HepG2 (cell line): ENCODE data around the gene CPM. TPM values are rescaled to one million over a fixed set of nuclear protein-coding genes. Genes with fewer than 3 reads are reported as not detected.

Experiments
- ATAC-seq: fragments of 200-7000 bp; cut with Tn5 transposase; 3 replicates; pipeline ENCODE4 v1.9.1; 2020; ENCODE audit warnings: mild to moderate bottlenecking, moderate library complexity
- BruUV-seq: library from RNA; stranded (reverse); fragments of 400-500 nt; replicated peaks from 2 replicates; lab custom pipeline; 2021; lab: Mats Ljungman, UMichigan
- CTCF ChIA-PET: fragments of 300-600 bp; formaldehyde crosslinking; extraction: SDS; loops from one replicate; lab custom pipeline; 2021; ENCODE audit warnings: low total read pairs, inconsistent platforms, low intra/inter-chr PET ratio; lab: Yijun Ruan, JAX
- POLR2A ChIA-PET: fragments of 350-600 bp; sonication (Branson Sonifier 250); formaldehyde crosslinking; loops from one replicate; lab custom pipeline; 2020; ENCODE audit warnings: antibody characterized with exemption, inconsistent platforms; lab: Yijun Ruan, JAX
- DNase-seq: peaks from one replicate; pipeline ENCODE4 v3.0.0-alpha.2; 2015; ENCODE audit warnings: low spot score
- FAIRE-seq: peaks from 3 replicates; lab custom pipeline; 2011; peaks lifted over from hg19 to GRCh38; lab: Jason Lieb, UNC
- H2AFZ ChIP-seq: one replicate; pipeline ENCODE4 v1.6.1; 2011; ENCODE audit warnings: low read length, inconsistent platforms
- H3K27ac ChIP-seq: fragments of 300-600 bp; 3 replicates; pipeline ENCODE4 v1.8.0; 2011; ENCODE audit warnings: mixed run types, mild to moderate bottlenecking, mixed read lengths, low read length, inconsistent platforms; ENCODE audit not compliant: insufficient read depth; ENCODE audit errors: extremely low read length
- H3K27me3 ChIP-seq, 2 experiments: fragments of 200-600 bp in 1 of 2; 2 replicates in 1 of 2; 3 replicates in 1 of 2; pipeline versions ENCODE4 v1.6.0 to v1.8.0; 2011; ENCODE audit warnings: low read length in 2 of 2, mild to moderate bottlenecking in 2 of 2, moderate library complexity in 2 of 2, inconsistent platforms in 1 of 2; ENCODE audit not compliant: insufficient read depth in 2 of 2, control insufficient read depth in 1 of 2
- H3K36me3 ChIP-seq, 2 experiments: fragments of 200-600 bp in 1 of 2; replicated peaks in 1 of 2; 2 replicates in 1 of 2; 3 replicates in 1 of 2; pipeline versions ENCODE4 v1.5.1 to v1.8.0; 2011; ENCODE audit warnings: low read length in 2 of 2, inconsistent platforms in 1 of 2; ENCODE audit not compliant: insufficient read depth in 2 of 2, control insufficient read depth in 1 of 2
- H3K4me1 ChIP-seq: 2 replicates; pipeline ENCODE4 v1.5.1; 2012; ENCODE audit warnings: low read length, inconsistent platforms; ENCODE audit not compliant: insufficient read depth
- H3K4me2 ChIP-seq: 2 replicates; pipeline ENCODE4 v1.6.0; 2011; ENCODE audit warnings: low read depth, low read length, inconsistent platforms
- H3K4me3 ChIP-seq, 3 experiments: fragments of 200-600 bp in 1 of 3; sonication (generic), shearing (Covaris generic) in 1 of 3; replicated peaks in 1 of 3; 2 replicates each; pipeline ENCODE4 v1.5.1; 2011 to 2016; ENCODE audit warnings: low read length in 3 of 3, inconsistent platforms in 2 of 3, low read depth in 2 of 3, mild to moderate bottlenecking in 2 of 3, control low read depth in 1 of 3, mixed read lengths in 1 of 3; ENCODE audit not compliant: insufficient read depth in 1 of 3
- H3K79me2 ChIP-seq: one replicate; pipeline ENCODE4 v1.6.1; 2011; ENCODE audit warnings: low read length, inconsistent platforms; ENCODE audit not compliant: insufficient read depth
- H3K9ac ChIP-seq: 2 replicates; pipeline ENCODE4 v1.6.0; 2011; ENCODE audit warnings: mild to moderate bottlenecking, low read depth, low read length, inconsistent platforms; ENCODE audit not compliant: insufficient read depth
- H3K9me3 ChIP-seq: 2 replicates; pipeline ENCODE4 v1.5.1; 2012; ENCODE audit warnings: mild to moderate bottlenecking, low read length
- H4K20me1 ChIP-seq: 2 replicates; pipeline ENCODE4 v1.6.0; 2011; ENCODE audit warnings: inconsistent platforms, mild to moderate bottlenecking, low read length, moderate library complexity; ENCODE audit not compliant: insufficient read depth
- ARID2 ChIP-seq: sonication (generic); formaldehyde crosslinking; IDR thresholded peaks from 2 replicates; pipeline ENCODE4 v1.8.1; 2022; ENCODE audit warnings: mild to moderate bottlenecking, missing genetic modification reagents, borderline replicate concordance
- CREB1 ChIP-seq, 2 experiments: fragments of 450-650 bp in 1 of 2; IDR thresholded peaks; 2 replicates each; pipeline ENCODE4 v1.6.1; 2016 to 2017; ENCODE audit warnings: control low read depth in 1 of 2, mild to moderate bottlenecking in 1 of 2, missing compliant biosample characterization in 1 of 2, missing genetic modification characterization in 1 of 2
- DBP ChIP-seq: sonication (generic); formaldehyde crosslinking; IDR thresholded peaks from 2 replicates; pipeline ENCODE4 v1.4.0; 2020; ENCODE audit warnings: missing genetic modification reagents; ENCODE audit errors: not compliant biosample characterization
- MBD4 ChIP-seq: IDR thresholded peaks from 2 replicates; pipeline ENCODE4 v1.6.1; 2012; ENCODE audit warnings: low read length, inconsistent platforms, borderline replicate concordance
- NFYC ChIP-seq: IDR thresholded peaks from 2 replicates; pipeline ENCODE4 v1.6.1; 2016; ENCODE audit warnings: missing genetic modification reagents, missing compliant biosample characterization
- SPEN ChIP-seq: sonication (generic); formaldehyde crosslinking; IDR thresholded peaks from 2 replicates; pipeline ENCODE4 v1.5.1; 2020; ENCODE audit warnings: low read depth, mild to moderate bottlenecking, missing genetic modification reagents
- THAP9 ChIP-seq: sonication (generic); formaldehyde crosslinking; IDR thresholded peaks from 2 replicates; pipeline ENCODE4; 2020; ENCODE audit warnings: missing genetic modification reagents, mild to moderate bottlenecking, borderline replicate concordance
- WGBS: methylation state at CpG from one replicate; pipeline ENCODE4 v1.1.6; 2017; ENCODE audit warnings: low lambda C conversion rate; 5-methylcytosine and 5-hydroxymethylcytosine counted together
- in situ Hi-C: cut with HindIII; loops from 2 replicates; pipeline ENCODE4 v1.10.0; 2017; ENCODE audit warnings: low pct_unique_long_range_greater_than_20kb; ENCODE audit not compliant: extremely low pct_ligation_motif_present
- intact Hi-C: fragments of 100-400 bp; cut with micrococcal nuclease; formaldehyde crosslinking; loops from one replicate; pipeline ENCODE4 v1.10.0; 2022; ENCODE audit not compliant: unreplicated experiment
- polyA plus RNA-seq, 8 experiments: library from polyadenylated mRNA; depleted of rRNA in 3 of 8; stranded (reverse) in 7 of 8; unstranded in 1 of 8; fragments of >200 nt; fragmentation: Illumina TruSeq in 4 of 8; extraction: Trizol in 4 of 8; gene quantifications; 2 replicates each; pipeline versions ENCODE4 v1.2.1 to v1.2.3, GENCODE V29; 2011 to 2016; ENCODE audit warnings: low read depth in 4 of 8, missing spikeins in 1 of 8, mixed read lengths in 1 of 8; ENCODE audit not compliant: insufficient read depth in 1 of 8
- total RNA-seq, 5 experiments: library from RNA; depleted of rRNA; stranded (reverse); fragments of >200 nt; fragmentation: Illumina TruSeq; extraction: Trizol; gene quantifications; 2 replicates each; pipeline ENCODE4 v1.2.3, GENCODE V29; 2016; ENCODE audit warnings: low read depth in 1 of 5
- TF ChIP-seq, protein P1 (sequence below): sonication (generic); formaldehyde crosslinking; conservative IDR thresholded peaks from 2 replicates; pipeline ENCODE4 v1.4.0; 2020; ENCODE audit warnings: missing genetic modification reagents
- TF ChIP-seq, protein P2 (sequence below): sonication (generic); formaldehyde crosslinking; IDR thresholded peaks from 2 replicates; pipeline ENCODE4 v1.4.0; 2020; ENCODE audit warnings: missing genetic modification reagents

The CPM gene
- total and polyA plus RNA-seq, 2 of the 13 experiments (the other 11 are each of a cell fraction or from before 2014, with no cell fraction given) = not detected

DNA sequence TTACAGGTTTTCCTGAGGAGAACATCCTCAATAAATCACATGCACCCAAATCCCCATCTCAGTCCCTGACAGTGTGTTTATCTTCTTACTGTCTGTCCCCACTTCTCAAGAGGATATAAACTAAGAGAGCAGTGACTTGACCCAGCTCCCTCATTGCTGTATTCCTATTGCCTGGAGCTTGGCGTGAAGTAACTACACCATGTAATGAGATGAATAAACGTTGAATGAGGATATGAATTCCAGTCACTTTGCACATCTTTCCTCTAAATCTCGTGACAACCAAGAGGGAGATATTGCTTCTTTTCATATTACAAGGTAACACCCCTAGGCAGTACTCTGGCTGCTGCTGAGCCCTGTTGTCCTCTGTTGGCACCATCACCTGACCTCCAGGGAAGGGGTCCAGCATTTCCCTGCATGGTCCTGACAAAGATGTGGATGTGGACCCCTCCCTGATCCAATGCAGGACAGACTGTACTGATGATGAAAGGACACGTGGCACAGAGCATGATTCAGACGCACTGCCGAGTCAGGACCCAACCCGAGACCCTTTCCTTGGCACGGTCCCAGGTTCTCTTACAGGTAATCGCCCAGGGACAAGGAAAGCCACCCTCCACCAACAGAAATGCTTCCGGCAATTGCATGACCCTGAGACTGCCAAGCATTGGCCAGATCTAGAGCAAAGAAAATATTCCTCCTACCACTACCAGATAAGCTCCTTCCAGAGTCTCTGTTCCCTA, 47.7 kb upstream of the CPM start:
- H4K20me1 ChIP-seq = no peaks in the 10 kb centered on the region
- peaks cover 14% of the 10 kb centered on the region for H3K4me1 ChIP-seq
- FAIRE-seq = no peak
- 40% methylated on average over 3 of the region's 10 CpGs for WGBS
- no peaks in the 10 kb centered on the region for H3K36me3 ChIP-seq
- ChIA-PET POLR2A (no interaction called here), CTCF (no interaction called here)
- TF ChIP-seq, protein P1, sequence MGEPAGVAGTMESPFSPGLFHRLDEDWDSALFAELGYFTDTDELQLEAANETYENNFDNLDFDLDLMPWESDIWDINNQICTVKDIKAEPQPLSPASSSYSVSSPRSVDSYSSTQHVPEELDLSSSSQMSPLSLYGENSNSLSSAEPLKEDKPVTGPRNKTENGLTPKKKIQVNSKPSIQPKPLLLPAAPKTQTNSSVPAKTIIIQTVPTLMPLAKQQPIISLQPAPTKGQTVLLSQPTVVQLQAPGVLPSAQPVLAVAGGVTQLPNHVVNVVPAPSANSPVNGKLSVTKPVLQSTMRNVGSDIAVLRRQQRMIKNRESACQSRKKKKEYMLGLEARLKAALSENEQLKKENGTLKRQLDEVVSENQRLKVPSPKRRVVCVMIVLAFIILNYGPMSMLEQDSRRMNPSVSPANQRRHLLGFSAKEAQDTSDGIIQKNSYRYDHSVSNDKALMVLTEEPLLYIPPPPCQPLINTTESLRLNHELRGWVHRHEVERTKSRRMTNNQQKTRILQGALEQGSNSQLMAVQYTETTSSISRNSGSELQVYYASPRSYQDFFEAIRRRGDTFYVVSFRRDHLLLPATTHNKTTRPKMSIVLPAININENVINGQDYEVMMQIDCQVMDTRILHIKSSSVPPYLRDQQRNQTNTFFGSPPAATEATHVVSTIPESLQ (CRISPR knock-in tag) = no peak
- no peak for TF ChIP-seq MBD4
- no peak for TF ChIP-seq SPEN (CRISPR knock-in tag)
- TF ChIP-seq, protein P2, sequence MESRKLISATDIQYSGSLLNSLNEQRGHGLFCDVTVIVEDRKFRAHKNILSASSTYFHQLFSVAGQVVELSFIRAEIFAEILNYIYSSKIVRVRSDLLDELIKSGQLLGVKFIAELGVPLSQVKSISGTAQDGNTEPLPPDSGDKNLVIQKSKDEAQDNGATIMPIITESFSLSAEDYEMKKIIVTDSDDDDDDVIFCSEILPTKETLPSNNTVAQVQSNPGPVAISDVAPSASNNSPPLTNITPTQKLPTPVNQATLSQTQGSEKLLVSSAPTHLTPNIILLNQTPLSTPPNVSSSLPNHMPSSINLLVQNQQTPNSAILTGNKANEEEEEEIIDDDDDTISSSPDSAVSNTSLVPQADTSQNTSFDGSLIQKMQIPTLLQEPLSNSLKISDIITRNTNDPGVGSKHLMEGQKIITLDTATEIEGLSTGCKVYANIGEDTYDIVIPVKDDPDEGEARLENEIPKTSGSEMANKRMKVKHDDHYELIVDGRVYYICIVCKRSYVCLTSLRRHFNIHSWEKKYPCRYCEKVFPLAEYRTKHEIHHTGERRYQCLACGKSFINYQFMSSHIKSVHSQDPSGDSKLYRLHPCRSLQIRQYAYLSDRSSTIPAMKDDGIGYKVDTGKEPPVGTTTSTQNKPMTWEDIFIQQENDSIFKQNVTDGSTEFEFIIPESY = no peak
- TF ChIP-seq NFYC = no peak
- no peak for TF ChIP-seq CREB1 (IDR thresholded peaks at IDR 0.05)
- no peak for TF ChIP-seq CREB1 (CRISPR knock-in tag; IDR thresholded peaks at IDR 0.05)
- no peak for TF ChIP-seq DBP (CRISPR knock-in tag)
- no peak for TF ChIP-seq THAP9 (CRISPR knock-in tag)
- TF ChIP-seq ARID2 (CRISPR knock-in tag) = no peak
- no TSS peak for BruUV-seq
- H3K4me3 ChIP-seq = no peak overlapping the region
- in situ Hi-C loops (no loop called here), intact Hi-C loops (no loop called here)
- H3K27me3 ChIP-seq = peaks cover 0 to under 1% of the 10 kb centered on the region in 2 experiments; a peak in 1 of 5 replicates
- no peak overlapping the region for H3K4me2 ChIP-seq
- H3K27ac ChIP-seq = no peak overlapping the region
- H3K79me2 ChIP-seq = no peaks in the 10 kb centered on the region
- no peak for ATAC-seq
- DNase-seq = no peak
- H2AFZ ChIP-seq = no peak overlapping the region
- peaks cover 20% of the 10 kb centered on the region for H3K9me3 ChIP-seq
- H3K9ac ChIP-seq = no peak overlapping the region
